D721Med (cell line): Measurements from ENCODE around the gene ATXN1.

Experiments
- DNase-seq: peaks from one replicate; pipeline ENCODE4 v3.0.0; 2011; ENCODE audit warnings: low spot score; ENCODE audit not compliant: insufficient read length
- FAIRE-seq: peaks from 2 replicates; lab custom pipeline; 2011; peaks lifted over from hg19 to GRCh38; lab: Jason Lieb, UNC
- CTCF ChIP-seq: IDR thresholded peaks from 2 replicates; pipeline ENCODE4 v1.5.1; 2012; ENCODE audit warnings: mild to moderate bottlenecking, control low read depth; ENCODE audit not compliant: insufficient read depth; ENCODE audit errors: missing control alignments

The ATXN1 gene

GRCh38 chr6:16508959-16509358, 252.3 kb downstream of the ATXN1 start:
- FAIRE-seq (no peak), DNase-seq (no peak)
- TF ChIP-seq CTCF: no peak

- DNase-seq (no peak), FAIRE-seq (no peak)
- TF ChIP-seq CTCF: no peak
Measured at GRCh38 chr6:16505711-16506357, 255.4 kb downstream of the ATXN1 start.

GRCh38 chr6:16504609-16505008, 256.7 kb downstream of the ATXN1 start:
- TF ChIP-seq CTCF: no peak
- FAIRE-seq (no peak), DNase-seq (no peak)

GRCh38 chr6:16503970-16504415, 257.3 kb downstream of the ATXN1 start:
- TF ChIP-seq CTCF: no peak
- no peak for FAIRE-seq
- no peak for DNase-seq

- DNase-seq (no peak), FAIRE-seq (no peak)
- no peak for TF ChIP-seq CTCF
Measured at GRCh38 chr6:16503241-16503775, 258.0 kb downstream of the ATXN1 start.

GRCh38 chr6:16498957-16499356, 262.3 kb downstream of the ATXN1 start:
- TF ChIP-seq CTCF: no peak
- no peak for DNase-seq
- no peak for FAIRE-seq

- TF ChIP-seq CTCF: no peak
- DNase-seq (no peak), FAIRE-seq (no peak)
Measured at GRCh38 chr6:16498237-16498636, 263.0 kb downstream of the ATXN1 start.
